ENCODE data around the gene GEMIN5. TPM values are rescaled to one million over a fixed set of nuclear protein-coding genes. Genes with fewer than 3 reads are reported as not detected.

Gene GEMIN5
- total RNA-seq, 1 donor from 2014 or later, result 11.0 TPM

DNA sequence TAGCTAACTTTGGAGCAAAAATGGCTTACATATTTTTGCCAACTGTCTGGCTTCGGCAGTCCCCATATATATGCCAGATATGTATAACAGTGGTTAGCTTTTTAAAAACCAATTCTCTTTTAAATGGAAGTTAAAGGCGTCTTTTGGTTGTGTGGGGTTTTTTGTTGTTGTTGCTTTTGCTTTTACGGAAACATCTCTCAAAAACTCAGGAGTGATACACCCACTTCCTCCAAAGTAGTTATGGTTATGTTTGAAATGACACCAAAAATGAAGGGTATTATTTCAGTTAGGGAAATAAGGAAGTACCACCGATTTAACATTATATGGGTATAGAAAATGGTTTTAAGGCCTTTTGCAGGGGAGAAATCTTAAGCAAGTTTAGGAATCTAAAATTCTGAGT lies 77.2 kb downstream of the GEMIN5 start:
- TF ChIP-seq, protein P1, sequence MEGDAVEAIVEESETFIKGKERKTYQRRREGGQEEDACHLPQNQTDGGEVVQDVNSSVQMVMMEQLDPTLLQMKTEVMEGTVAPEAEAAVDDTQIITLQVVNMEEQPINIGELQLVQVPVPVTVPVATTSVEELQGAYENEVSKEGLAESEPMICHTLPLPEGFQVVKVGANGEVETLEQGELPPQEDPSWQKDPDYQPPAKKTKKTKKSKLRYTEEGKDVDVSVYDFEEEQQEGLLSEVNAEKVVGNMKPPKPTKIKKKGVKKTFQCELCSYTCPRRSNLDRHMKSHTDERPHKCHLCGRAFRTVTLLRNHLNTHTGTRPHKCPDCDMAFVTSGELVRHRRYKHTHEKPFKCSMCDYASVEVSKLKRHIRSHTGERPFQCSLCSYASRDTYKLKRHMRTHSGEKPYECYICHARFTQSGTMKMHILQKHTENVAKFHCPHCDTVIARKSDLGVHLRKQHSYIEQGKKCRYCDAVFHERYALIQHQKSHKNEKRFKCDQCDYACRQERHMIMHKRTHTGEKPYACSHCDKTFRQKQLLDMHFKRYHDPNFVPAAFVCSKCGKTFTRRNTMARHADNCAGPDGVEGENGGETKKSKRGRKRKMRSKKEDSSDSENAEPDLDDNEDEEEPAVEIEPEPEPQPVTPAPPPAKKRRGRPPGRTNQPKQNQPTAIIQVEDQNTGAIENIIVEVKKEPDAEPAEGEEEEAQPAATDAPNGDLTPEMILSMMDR (IDR thresholded peaks at IDR 0.05), result no peak
- Histone ChIP-seq H3K9me3 (no peaks in the 10 kb centered on the region), H3K27ac (no peak overlapping the region), H3K4me3 (peak overlapping the region; percentile 74 to 90), H3K27me3 (no peaks in the 10 kb centered on the region), H3K36me3 (peaks cover 16 to 25% of the 10 kb centered on the region in 2 donors), H3K4me1 (peaks cover 0 to 22% of the 10 kb centered on the region in 2 donors)
- intact Hi-C loops (cut with DNase I), result no loop called here
- no peak for DNase-seq (ENCODE audit: low spot score in 2 of 2)

DNA sequence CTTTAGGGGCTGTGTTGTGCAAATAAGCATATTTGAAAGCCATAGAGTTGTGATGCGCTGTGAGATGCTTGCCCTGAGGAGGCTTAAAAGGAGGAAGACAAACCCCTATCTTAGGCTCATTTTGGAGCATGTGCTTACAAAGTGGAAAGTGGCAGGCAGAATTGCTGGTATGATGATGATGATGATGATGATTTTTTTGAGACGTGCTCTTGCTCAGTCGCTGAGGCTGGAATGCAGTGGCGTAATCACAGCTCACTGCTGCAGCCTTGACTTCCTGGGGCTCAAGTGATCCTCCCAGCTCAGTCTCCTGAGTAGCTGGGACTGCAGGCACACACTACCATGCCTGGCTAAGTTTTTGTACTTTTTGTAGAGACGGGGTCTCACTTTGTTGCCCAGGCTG lies 77.9 kb downstream of the GEMIN5 start:
- H3K9me3 ChIP-seq, result no peaks in the 10 kb centered on the region
- peak overlapping the region; percentile 94 to 98 for H3K27ac ChIP-seq
- TF ChIP-seq, protein P1 (IDR thresholded peaks at IDR 0.05), result no peak
- peak overlapping the region; percentile 74 to 90 for H3K4me3 ChIP-seq
- intact Hi-C loops (cut with DNase I), result no loop called here
- peaks cover 0 to 22% of the 10 kb centered on the region in 2 donors for H3K4me1 ChIP-seq
- peaks cover 10 to 19% of the 10 kb centered on the region in 2 donors for H3K36me3 ChIP-seq
- H3K27me3 ChIP-seq, result no peaks in the 10 kb centered on the region
- peak in 1 of 2 donors; percentile 69 for DNase-seq (ENCODE audit: low spot score in 2 of 2)

GRCh38 chr5:154858972-154859871 lies 78.8 kb downstream of the GEMIN5 start:
- H3K4me3 ChIP-seq, result peak overlapping the region; percentile 74 to 90
- intact Hi-C loops (cut with DNase I), result loop anchor here (1.0 to 10.0 kb wide), 4 partner anchors 24 to 414 kb away; partner anchors contain the start of genes LARP1, MRPL22 and SAP30L
- H3K9me3 ChIP-seq, result no peaks in the 10 kb centered on the region
- DNase-seq (ENCODE audit: low spot score in 2 of 2), result peak in 1 of 2 donors; percentile 55
- H3K36me3 ChIP-seq, result peaks cover 4 to 11% of the 10 kb centered on the region in 2 donors
- TF ChIP-seq, protein P1 (IDR thresholded peaks at IDR 0.05), result no peak
- peak overlapping the region; percentile 94 to 98 for H3K27ac ChIP-seq
- no peaks in the 10 kb centered on the region for H3K27me3 ChIP-seq
- peaks cover 0 to 22% of the 10 kb centered on the region in 2 donors for H3K4me1 ChIP-seq

- TF ChIP-seq, protein P1 (IDR thresholded peaks at IDR 0.05), result no peak
- intact Hi-C loops (cut with DNase I), result loop anchor here (1.0 to 10.0 kb wide), 4 partner anchors 23 to 414 kb away; partner anchors contain the start of genes LARP1, MRPL22 and SAP30L
- peak within 1 kb of the TSS; percentile 74 to 90 for H3K4me3 ChIP-seq
These were observed 79.6 kb downstream of the GEMIN5 start, which contains the start of gene CNOT8 for GRCh38 chr5:154858297-154858971. CNOT8 (plus strand) TSS chr5:154858627; CDS start chr5:154863279, 4,652 bp downstream.

GRCh38 chr5:154857530-154858296 lies 80.3 kb downstream of the GEMIN5 start:
- Histone ChIP-seq H3K27me3 (no peaks in the 10 kb centered on the region), H3K9me3 (no peaks in the 10 kb centered on the region), H3K36me3 (no peaks in the 10 kb centered on the region), H3K27ac (peak overlapping the region; percentile 94 to 98), H3K4me1 (peaks cover 0 to 22% of the 10 kb centered on the region in 2 donors), H3K4me3 (peak overlapping the region; percentile 74 to 90)
- intact Hi-C loops (cut with DNase I), result loop anchor here (1.0 to 10.0 kb wide), 5 partner anchors 22 to 413 kb away; partner anchors contain the start of genes LARP1, MRPL22 and SAP30L
- TF ChIP-seq, protein P1 (IDR thresholded peaks at IDR 0.05), result peak in 1 of 3 experiments; percentile 3
- DNase-seq (ENCODE audit: low spot score in 2 of 2), result peak; percentile 91 to 98

More at GRCh38 chr5:154858297-154858971, 79.6 kb downstream of the GEMIN5 start, which contains the start of gene CNOT8:
- peaks cover 0 to 22% of the 10 kb centered on the region in 2 donors for H3K4me1 ChIP-seq
- peak; percentile 92 to 99 for DNase-seq (ENCODE audit: low spot score in 2 of 2)
- H3K27me3 ChIP-seq, result no peaks in the 10 kb centered on the region
- H3K36me3 ChIP-seq, result peaks cover 0 to 3% of the 10 kb centered on the region in 2 donors
- H3K27ac ChIP-seq, result peak within 1 kb of the TSS; percentile 94 to 98
- H3K9me3 ChIP-seq, result no peaks in the 10 kb centered on the region
